ENCODE data around the gene SRSF3.

The SRSF3 gene

DNA sequence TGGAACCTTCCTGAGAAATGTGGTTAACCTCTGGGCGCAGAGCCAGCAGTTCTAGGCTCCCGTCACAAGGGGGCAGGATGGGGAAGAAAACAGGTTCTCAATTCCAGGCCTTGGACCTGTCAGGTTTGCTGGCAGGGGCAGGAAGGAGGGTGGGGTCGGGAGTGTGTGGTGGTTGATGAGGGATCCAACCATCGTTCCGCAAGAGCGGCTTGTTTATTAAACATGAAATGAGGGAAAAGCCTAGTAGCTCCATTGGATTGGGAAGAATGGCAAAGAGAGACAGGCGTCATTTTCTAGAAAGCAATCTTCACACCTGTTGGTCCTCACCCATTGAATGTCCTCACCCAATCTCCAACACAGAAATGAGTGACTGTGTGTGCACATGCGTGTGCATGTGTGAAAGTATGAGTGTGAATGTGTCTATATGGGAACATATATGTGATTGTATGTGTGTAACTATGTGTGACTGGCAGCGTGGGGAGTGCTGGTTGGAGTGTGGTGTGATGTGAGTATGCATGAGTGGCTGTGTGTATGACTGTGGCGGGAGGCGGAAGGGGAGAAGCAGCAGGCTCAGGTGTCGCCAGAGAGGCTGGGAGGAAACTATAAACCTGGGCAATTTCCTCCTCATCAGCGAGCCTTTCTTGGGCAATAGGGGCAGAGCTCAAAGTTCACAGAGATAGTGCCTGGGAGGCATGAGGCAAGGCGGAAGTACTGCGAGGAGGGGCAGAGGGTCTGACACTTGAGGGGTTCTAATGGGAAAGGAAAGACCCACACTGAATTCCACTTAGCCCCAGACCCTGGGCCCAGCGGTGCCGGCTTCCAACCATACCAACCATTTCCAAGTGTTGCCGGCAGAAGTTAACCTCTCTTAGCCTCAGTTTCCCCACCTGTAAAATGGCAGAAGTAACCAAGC lies 29.6 kb downstream of the SRSF3 start:
- DNase-seq (ENCODE audit: low read depth), result no peak

DNA sequence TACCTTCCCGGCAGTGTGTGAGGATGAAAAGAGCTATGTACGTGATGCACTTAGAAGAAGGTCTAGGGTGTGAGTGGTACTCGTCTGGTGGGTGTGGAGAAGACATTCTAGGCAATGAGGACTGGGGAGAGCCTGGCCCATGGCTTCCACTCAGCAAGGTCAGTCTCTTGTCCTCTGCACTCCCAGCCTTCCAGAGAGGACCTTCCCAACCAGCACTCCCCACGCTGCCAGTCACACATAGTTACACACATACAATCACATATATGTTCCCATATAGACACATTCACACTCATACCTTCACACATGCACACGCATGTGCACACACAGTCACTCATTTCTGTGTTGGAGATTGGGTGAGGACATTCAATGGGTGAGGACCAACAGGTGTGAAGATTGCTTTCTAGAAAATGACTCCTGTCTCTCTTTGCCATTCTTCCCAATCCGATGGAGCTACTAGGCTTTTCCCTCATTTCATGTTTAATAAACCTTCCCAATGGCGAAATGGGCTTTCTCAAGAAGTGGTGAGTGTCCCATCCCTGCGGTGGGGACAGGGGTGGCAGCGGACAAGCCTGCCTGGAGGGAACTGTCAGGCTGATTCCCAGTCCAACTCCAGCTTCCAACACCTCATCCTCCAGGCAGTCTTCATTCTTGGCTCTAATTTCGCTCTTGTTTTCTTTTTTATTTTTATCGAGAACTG lies 30.4 kb downstream of the SRSF3 start:
- no peak for DNase-seq (ENCODE audit: low read depth)

DNA sequence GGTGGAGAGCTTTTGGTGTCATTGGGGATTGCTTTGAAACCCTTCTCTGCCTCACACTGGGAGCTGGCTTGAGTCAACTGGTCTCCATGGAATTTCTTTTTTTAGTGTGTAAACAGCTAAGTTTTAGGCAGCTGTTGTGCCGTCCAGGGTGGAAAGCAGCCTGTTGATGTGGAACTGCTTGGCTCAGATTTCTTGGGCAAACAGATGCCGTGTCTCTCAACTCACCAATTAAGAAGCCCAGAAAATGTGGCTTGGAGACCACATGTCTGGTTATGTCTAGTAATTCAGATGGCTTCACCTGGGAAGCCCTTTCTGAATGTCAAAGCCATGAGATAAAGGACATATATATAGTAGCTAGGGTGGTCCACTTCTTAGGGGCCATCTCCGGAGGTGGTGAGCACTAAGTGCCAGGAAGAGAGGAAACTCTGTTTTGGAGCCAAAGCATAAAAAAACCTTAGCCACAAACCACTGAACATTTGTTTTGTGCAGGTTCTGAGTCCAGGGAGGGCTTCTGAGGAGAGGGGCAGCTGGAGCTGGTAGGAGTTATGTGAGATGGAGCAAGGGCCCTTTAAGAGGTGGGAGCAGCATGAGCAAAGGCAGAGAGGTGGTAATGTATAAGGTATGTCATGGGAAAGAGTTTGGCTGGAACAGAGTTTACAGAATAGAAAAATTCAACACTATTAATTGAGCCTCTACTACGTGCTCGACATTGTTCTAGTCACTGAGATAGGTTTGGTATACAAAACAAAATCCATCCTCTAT lies 31.2 kb downstream of the SRSF3 start:
- peak; percentile 80 for DNase-seq (ENCODE audit: low read depth)

DNA sequence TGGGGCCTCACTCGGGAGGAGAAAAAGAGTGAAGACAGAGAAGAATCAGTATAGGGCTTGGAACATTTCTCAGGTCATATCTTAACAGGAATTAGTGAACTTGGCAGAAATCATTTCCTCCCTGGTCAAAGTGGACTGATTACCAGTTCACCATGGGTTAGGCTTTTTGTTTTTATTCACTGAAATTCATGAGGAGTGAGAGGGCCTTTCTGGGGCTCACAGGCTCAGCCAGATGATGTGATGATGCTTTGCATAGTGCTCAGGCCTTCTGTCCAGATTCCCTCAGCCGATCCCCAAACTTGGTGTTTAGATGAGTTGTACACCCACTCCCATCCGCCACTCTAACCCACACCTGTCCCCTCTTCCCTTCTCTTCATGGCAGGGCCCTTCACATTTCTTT lies 32.5 kb downstream of the SRSF3 start:
- no peak for DNase-seq (ENCODE audit: low read depth)

DNA sequence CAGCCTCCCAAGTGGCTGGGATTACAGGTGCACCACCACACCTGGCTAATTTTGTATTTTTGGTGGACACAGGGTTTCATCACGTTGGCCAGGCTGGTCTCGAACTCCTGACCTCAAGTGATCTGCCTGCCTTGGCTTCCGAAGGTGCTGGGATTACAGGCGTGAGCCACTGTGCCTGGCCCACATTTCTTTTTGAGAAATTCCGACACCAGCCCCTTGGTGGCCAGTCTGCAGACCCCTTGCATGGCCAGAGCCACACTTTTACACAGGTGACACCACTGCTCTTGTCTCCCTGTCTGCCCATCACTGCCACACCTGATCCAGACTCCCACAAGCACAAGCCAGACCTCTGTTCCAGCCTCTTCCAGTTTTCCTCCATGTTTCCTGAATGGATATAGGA lies 33.0 kb downstream of the SRSF3 start:
- DNase-seq (ENCODE audit: low read depth), result no peak

DNA sequence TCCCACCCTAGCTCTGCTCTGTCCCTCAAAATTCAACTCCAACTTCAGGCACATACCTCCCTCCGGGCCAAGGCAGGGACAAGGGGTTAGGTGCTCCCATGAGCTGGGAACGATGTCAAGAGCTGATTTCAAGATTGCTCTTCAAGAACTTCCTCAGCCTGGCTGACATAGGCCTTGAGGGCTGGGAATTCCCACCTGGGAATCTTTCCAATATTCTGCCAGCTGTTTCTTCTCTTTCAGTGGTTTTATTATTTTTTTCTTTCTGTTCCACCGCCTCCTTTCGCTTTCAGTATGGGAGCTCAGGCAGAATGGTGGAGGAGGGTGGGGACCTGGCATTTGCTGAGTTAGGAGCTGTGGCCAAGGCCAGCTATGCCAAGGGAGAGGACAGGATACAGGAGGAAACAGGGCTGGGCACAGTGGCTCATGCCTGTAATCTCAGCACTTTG lies 33.7 kb downstream of the SRSF3 start:
- DNase-seq (ENCODE audit: low read depth), result peak; percentile 37

DNA sequence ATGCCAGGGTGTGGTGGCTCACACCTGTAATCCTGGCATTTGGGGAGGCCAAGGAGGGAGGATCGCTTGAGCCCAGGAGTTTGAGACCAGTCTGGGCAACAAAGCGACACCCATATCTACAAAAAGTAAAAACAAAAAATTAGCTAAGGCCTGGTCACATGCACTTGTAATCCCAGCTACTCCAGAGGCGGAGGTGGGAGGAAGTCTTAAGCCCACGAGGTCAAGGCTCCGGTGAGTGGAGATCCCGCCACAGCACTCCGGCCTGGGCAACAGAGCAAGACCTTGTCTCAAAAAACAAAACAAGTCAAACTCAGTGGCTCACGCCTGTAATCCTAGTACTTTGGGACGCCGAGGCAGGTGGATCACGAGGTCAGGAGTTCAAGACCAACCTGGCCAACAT lies 35.6 kb downstream of the SRSF3 start:
- no peak for DNase-seq (ENCODE audit: low read depth)

DNA sequence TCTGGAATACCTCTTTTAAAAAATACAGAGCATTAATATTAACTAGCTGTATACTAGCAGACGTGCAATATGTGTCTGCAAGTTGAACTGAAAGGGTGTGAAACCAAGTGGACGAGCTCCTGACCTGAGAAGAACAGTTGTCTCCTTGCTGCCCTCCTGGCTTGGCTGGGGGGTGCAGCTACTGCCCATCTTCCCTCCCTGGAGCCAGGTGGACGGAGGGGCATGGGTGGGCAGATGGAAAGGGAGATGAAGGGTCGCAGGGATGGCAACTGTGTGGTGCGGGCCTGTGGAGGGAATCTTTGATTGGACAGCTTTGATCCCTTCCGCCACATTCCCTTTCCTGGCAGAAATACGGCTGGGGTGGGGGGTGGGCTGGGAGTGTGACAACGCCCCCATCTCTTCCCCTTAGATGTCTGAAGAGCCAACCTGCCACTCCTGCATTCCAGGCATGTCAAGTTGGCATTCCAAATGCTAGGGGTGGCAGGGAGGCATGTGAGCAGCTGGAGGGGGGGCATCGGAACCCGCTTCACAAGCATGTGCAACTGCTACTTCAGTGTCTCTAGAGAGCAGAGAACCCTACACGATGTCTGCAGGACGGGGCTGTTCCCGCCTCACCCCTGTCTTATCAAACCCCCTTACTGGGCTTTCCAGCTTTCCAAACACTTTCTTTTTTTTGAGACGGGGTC lies 37.3 kb downstream of the SRSF3 start:
- DNase-seq (ENCODE audit: low read depth), result no peak

DNA sequence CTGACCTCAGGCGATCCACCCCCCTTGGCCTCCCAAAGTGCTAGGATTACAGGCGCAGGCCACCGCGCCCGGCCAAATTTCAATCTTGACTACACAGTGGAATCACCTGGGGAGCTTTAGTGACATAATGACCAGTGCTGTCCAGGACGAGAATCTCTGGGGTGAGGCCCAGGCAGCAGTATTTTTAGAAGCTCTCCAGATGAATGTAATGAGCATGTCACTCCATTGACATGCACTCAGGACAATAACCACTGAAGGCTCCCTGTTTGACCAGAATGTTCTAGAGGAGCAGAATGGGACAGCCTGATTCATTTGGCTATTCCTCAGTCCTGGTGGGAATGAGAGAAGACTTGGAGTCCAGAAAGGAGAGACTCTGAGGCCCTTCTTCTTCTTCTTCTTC lies 39.2 kb downstream of the SRSF3 start:
- DNase-seq (ENCODE audit: low read depth), result no peak

DNA sequence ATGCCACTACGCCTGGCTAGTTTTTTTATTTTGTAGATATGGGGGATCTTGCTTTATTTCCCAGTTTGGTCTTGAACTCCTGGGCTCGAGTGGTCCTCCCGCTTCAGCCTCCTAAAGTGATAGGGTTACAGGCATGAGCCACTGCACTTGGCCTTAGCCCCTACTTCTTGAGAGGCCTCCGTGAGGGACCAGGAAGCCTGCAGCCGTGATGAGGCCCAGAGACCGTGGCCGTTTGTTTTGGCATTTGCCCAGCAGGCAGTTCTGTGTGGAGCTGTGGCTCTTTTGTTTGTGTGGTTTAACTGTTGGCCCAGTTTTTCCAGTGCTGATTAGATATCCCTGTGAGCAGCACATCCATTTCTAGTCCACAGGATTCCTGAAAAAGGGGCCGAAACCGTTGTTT lies 39.8 kb downstream of the SRSF3 start:
- no peak for DNase-seq (ENCODE audit: low read depth)

DNA sequence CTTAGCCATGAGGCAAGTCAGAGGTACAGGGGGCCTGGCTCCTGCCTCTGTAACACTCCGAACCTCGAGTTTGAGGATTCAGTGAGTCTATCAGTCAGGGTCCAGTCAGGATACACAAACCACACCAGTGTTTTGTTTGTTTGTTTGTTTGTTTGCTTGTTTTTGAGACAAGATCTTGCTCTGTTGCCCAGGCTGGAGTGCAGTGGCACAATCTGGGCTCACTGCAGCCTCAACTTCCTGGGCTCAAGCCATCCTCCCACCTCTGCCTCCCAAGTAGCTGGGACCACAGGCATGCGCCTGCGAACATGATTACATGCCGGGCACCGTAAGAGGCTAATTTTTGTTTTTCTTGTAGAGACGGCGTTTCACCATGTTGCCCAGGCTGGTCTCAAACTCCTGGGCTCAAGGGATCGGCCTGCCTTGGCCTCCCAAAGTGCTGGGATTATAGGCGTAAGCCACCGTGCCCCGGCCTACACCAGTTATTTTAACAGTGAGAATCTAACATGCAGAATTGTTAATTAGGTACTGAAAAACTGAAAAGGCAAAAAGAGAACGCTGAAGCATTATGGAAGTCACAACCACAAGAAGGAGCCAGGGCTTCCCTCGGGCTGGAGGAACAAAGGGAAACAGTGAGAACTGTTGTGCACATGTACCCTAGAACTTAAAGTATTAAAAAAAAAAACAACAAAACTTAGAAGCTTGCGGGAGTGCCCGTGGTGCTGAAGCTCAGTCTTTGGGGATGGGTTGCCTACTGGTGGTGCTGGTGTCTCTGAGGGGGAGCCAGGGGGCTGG lies 40.4 kb downstream of the SRSF3 start:
- no peak for DNase-seq (ENCODE audit: low read depth)

DNA sequence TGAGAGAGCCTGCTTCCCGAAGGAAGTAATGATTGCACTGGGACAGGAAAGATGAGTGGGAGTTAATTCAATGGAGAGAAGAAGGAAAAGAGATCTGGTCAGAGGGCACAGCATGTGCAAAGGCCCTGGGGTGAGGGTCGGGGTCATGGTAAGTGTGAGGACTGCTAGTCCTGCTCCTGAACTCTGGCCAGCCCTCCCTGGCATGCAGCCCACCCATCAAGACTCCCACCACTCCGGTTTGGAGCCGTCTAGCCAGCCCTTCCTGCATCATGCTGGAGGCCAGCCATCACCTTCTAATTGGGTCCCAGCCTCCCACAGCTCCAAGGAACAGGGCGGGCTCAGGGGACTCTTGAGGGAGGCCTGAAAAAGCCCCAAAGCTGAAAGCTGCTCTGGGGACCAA lies 42.1 kb downstream of the SRSF3 start:
- no peak for DNase-seq (ENCODE audit: low read depth)

DNA sequence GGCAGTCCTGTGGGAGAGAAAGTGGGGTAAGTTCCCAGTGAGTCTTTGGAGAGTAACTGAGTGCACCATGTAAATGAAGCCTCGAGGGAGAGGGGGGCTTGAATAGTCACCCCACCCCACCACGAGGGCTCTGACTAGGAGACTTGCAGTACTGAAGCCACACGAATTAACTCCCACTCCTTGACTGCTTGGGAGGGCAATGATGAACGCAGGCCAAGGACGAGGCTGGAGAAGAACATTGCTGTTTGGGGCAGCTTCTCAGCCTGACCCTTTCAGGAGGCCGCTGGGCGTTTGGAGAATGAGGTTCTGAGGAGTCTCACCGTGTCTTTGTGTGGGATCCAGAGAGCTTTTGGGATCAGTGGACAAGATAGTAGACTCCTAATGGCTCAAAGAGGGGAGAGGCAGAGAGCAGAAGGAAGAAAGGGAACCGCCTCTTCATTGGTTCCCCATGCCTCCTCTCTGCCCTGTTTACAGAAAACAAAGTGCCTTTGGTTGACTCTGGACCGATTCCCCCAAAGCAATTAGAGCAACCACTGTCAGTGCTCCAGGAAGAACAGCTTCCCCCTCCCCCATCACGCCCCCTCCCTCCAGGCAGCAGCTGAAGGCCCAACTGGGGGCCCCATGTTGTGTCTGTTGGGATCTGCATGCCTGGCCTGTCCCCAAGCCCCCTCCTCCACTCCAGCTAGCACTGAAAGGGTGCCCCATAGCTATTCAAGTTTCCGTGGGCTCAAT lies 42.7 kb downstream of the SRSF3 start:
- no peak for DNase-seq (ENCODE audit: low read depth)

DNA sequence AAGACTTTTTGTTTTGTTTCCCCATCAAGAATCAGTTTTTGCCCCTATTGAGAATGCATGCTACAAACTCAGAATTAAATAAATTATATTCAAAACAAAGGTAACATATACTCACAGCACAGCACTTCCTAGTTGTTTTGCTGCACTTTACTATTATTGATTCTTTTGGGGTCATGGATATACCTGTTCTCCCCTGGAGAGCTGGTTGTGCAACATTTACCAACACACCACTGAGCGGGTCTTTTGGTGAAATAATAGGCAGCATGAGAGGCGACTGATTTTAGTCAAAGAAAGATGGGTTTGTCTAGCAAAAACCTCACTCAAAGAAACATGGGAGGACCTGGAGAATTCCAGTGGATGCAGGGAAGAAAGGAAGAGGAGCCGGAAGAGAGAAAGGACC lies 44.4 kb downstream of the SRSF3 start:
- no peak for DNase-seq (ENCODE audit: low read depth)

DNA sequence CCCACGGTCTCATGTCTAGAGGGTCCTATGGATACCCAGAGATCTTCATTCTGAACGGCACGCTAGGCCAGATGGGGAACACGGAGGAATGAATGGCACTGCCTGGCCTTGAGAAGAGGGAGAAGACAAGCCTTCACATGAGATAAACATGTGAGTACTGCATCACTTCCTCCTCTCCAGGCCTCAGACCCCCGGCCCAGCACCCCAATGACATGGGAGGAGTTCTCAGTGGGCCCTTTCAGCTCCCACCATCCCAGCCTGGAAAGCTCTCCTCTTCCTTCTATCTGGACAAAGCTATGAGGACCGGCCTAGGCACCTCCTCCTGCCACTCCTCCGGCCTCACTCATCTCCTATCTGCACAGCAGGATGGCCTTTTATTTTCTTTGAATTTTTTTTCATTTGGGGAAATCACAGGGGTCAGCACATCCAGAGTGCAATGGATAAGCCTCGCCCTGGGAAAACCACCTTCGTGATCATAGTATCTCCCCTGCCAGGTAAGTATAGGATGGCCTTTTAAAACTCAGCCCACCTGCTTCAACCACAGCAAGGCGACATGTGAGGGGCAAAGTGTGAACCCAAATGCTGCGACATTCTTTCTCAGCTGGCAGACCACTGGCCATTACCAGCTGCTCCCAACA lies 45.1 kb downstream of the SRSF3 start:
- no peak for DNase-seq (ENCODE audit: low read depth)

DNA sequence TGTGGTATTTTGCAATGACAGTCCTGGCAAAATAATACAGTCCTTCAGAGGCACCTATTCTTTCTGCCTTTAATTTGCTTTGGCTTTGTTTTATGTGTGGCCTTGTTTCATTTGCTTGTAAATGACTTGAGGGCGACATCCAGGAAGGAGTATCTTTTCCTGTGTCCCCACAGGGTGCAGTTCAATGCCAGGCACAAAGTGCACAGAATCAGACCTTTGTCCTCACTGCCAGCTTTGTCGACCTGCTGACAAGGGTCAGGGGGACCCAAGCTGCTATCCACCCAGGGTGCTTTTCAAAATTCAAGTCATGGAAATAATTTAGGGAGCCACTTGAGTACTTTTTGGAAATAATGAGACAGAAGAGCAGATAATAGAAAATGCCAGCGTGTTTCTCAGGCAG lies 47.4 kb downstream of the SRSF3 start:
- DNase-seq (ENCODE audit: low read depth), result no peak

DNA sequence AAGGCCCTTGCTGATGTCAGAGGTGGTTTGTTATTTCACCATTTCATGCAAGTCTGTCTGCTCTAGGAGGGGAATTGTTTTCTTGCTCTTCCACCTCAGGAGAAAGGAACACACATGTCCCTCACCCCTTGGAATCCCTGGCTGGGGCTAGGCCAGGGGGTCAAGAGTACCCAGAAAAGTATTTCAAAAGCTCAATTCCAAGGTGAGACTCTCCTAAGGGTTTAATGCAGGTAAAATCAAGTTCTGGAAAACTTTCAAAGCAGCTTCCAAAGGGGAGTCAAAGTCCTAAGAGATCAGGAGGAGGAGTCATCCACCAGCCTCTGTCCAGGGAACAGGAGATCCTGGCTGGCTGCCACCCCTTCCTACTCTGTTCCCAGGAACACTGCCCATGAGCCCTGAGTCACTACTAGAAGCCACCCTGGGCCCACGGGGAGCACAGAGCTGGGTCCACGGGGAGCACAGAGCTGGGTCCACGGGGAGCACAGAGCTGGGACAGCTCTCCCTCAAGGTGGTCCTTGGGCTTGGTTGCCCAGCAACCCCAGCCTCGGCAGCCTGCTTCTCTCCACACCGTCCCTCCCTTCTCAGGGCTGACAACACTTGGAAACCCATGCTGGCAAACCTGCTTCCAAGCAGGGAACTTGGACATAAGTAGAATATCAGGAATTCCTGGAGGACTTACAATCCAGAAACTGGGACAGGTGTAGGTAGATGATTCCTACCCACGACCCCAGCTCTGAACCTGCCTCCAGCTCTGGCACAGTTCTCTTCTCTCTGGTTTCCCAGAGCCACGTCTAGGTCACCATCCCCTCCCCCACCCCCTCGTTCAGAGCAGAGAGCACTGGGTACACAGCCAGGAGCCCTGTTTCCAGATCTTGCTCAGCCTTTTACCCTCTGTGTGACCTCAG lies 49.0 kb downstream of the SRSF3 start:
- DNase-seq (ENCODE audit: low read depth), result peak; percentile 64

DNA sequence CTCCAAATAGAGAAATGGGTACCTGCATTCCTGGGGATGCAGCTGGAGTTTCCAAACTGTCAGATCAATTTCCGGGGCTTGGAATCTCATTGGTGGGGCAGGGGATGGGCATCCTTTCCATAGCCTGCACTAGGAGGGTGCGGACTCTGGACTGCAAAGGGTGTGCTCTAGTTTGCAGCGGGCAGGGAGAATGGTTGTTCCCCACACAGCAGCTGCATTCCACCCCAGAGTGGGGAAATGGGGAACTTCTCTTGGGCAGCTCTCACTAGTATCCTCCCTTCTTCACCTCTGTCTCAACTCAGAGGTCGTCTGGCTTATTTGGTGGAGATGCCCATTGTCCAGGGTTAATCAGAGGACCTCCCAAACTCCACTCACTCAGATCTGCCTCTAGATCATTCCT lies 49.8 kb downstream of the SRSF3 start:
- no peak for DNase-seq (ENCODE audit: low read depth)

DNA sequence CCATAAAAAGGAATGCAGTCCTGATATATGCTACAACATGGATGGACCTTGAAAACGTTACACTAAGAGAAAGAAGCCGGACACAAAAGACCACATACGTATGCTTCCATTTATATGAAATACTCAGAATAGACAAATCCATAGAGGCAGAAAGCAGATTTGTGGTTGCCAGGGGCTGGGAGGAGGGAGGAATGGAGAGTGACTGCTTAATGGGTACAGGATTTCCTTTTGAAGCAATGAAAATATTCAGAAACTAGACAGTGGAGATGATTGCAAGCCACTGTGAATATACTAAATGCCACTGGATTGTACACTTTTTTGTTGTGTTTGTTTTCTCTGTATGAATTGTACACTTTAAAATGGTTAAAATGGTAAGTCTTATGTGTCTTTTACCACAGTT lies 54.9 kb downstream of the SRSF3 start:
- DNase-seq (ENCODE audit: low read depth), result no peak

All from GM04503 (cell line).